Measurements from ENCODE around the gene EPG5. TPM values are rescaled to one million over a fixed set of nuclear protein-coding genes. Genes with fewer than 3 reads are reported as not detected.

Gene EPG5
- total and polyA plus RNA-seq, 3 experiments from 2014 or later, result 4.0 to 18.1 (median 17.7) TPM

DNA sequence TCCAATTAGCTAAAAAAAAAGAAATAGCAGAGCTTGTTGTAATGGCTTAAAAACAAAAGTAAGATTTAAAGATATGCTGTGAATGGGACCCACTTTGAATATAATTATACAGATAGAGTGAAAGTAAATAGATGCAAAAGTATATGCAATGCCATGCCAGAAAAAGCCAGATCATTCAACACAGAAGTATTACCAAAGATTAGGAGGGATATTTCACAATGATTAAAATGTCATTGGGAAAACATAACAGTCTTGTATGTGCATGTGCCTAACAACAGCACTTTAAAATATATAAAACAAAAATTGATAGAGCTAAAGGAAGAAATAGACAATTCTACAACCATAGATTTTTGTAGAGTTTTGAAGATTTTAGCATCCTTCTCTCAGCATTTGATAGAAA lies 161.6 kb downstream of the EPG5 start:
- H3K4me3 ChIP-seq (ENCODE audit: low read length), result no peak overlapping the region
- H3K9me3 ChIP-seq (ENCODE audit: low read length), result no peaks in the 10 kb centered on the region
- Mint-ChIP-seq H3K4me3 (no peak overlapping the region), H3K36me3 (peaks cover 0 to 53% (median 10%) of the 10 kb centered on the region in 3 donors), H3K27me3 (peaks cover 9 to 30% of the 10 kb centered on the region in 2 donors), H3K27ac (no peak overlapping the region), H3K9me3 (peaks cover 17 to 37% (median 31%) of the 10 kb centered on the region in 5 donors), H3K4me1 (peaks cover 15 to 18% (median 18%) of the 10 kb centered on the region in 3 donors)
- no peaks in the 10 kb centered on the region for H3K4me1 ChIP-seq (ENCODE audit: insufficient read depth, low read length)
- no peak for DNase-seq
- H3K36me3 ChIP-seq (ENCODE audit: insufficient read depth, low read length), result no peaks in the 10 kb centered on the region
- H3K27me3 ChIP-seq (ENCODE audit: insufficient read depth, low read length, poor library complexity, severe bottlenecking), result peaks cover 3% of the 10 kb centered on the region
- ChIA-PET POLR2A (no interaction called here), CTCF (interaction anchor here (0.7 kb wide), 1 partner anchor 25 kb away, joined by 3 read pairs; no protein-coding TSS in a partner anchor)
- H3K27ac ChIP-seq (ENCODE audit: low read depth, low read length), result no peak overlapping the region

DNA sequence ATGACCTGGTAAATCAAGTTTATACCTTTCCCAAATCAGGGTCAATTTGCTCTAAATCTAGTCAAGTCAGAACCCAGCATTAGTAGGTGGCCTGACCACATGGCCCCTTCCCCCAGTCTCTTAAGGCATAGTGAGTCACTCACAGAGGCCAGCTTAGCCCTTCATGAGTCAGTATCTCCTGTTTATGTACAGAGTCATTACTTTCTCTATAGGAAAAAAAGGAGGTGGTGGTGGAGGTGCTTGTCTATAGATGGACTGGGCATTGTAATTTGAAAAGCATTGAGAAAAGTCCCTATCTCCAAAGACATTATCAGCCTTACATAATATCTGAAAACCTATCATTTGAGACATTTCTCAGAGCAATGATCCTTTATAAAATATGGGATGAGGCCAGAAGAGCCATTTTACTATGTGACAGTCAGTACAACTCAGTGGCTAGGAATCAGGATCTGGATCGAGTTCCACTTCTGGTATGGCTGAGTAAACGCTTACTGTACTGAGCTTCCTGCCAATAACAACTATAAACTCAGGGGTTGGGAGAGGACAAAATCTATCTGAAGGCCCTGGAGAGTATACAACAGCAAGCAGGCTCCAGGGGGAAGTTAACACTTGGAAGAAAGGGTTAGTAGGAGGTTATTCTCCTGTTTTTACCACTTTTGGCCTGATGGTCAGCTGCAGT lies 164.2 kb downstream of the EPG5 start:
- Histone ChIP-seq H3K4me1 (ENCODE audit: insufficient read depth, low read length) (no peaks in the 10 kb centered on the region), H3K27me3 (ENCODE audit: insufficient read depth, low read length, poor library complexity, severe bottlenecking) (peaks cover 3% of the 10 kb centered on the region), H3K9me3 (ENCODE audit: low read length) (no peaks in the 10 kb centered on the region), H3K27ac (ENCODE audit: low read depth, low read length) (no peak overlapping the region), H3K36me3 (ENCODE audit: insufficient read depth, low read length) (no peaks in the 10 kb centered on the region), H3K4me3 (ENCODE audit: low read length) (no peak overlapping the region)
- Mint-ChIP-seq H3K4me3 (no peak overlapping the region), H3K9me3 (peaks cover 3 to 21% (median 17%) of the 10 kb centered on the region in 5 donors), H3K4me1 (no peaks in the 10 kb centered on the region), H3K27ac (no peak overlapping the region), H3K27me3 (peaks cover 8 to 30% of the 10 kb centered on the region in 2 donors), H3K36me3 (peaks cover 0 to 36% (median 10%) of the 10 kb centered on the region in 3 donors)
- CTCF ChIA-PET, result no interaction called here
- POLR2A ChIA-PET, result interaction anchor here (0.6 kb wide), 1 partner anchor 16 kb away, joined by 14 read pairs; no protein-coding TSS in a partner anchor
- no peak for DNase-seq

DNA sequence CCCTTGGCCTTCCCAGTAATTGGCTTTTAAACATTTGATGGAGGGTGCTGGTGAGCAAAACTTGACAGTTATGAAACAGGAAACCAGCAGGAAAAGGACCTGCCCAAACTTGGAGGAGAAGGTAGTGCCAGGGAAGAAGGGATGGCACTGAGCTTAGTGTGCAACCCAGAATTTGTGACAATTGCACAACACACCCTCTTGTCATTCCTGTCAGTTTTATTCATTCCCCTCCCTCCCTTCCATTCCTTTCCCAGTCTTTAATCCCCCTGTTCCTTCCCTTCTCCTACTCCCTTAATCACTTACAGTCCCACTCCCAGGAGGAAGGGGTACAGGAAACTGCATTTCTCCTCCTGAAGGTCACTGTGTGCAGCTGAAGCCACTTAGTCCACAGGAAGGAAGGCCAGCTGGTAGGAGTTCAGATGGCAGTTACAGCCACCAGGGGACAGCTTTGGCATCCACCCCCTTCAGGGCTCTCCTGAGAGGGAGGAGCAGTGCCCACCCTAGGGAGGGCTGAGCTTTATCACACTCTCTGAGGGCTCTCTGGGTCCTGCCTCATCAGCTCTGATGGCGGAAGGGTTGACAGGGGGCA lies 165.6 kb downstream of the EPG5 start:
- no peaks in the 10 kb centered on the region for H3K4me1 Mint-ChIP-seq
- no peaks in the 10 kb centered on the region for H3K4me1 ChIP-seq (ENCODE audit: insufficient read depth, low read length)
- peaks cover 9 to 34% of the 10 kb centered on the region in 2 donors for H3K27me3 Mint-ChIP-seq
- ChIA-PET POLR2A (no interaction called here), CTCF (no interaction called here)
- H3K9me3 Mint-ChIP-seq, result peaks cover 3 to 18% (median 17%) of the 10 kb centered on the region in 5 donors
- no peak overlapping the region for H3K27ac ChIP-seq (ENCODE audit: low read depth, low read length)
- peaks cover 0 to 33% (median 10%) of the 10 kb centered on the region in 3 donors for H3K36me3 Mint-ChIP-seq
- peaks cover 3% of the 10 kb centered on the region for H3K27me3 ChIP-seq (ENCODE audit: insufficient read depth, low read length, poor library complexity, severe bottlenecking)
- no peak overlapping the region for H3K27ac Mint-ChIP-seq
- H3K36me3 ChIP-seq (ENCODE audit: insufficient read depth, low read length), result no peaks in the 10 kb centered on the region
- no peak overlapping the region for H3K4me3 Mint-ChIP-seq
- no peaks in the 10 kb centered on the region for H3K9me3 ChIP-seq (ENCODE audit: low read length)
- DNase-seq, result no peak
- no peak overlapping the region for H3K4me3 ChIP-seq (ENCODE audit: low read length)

Other genes with a start within 250 kb of the EPG5 start
- 1 to 10 TPM; 2.3 to 3.6 TPM for gene SLC14A1, start 243.1 kb downstream of the EPG5 start, total RNA-seq
- 3.8 TPM for gene SLC14A1, start 243.1 kb downstream of the EPG5 start, polyA plus RNA-seq
- gene SIGLEC15, start 141.7 kb downstream of the EPG5 start, total RNA-seq, result not detected
- 0.07 TPM for gene SIGLEC15, start 141.7 kb downstream of the EPG5 start, polyA plus RNA-seq
- gene PSTPIP2, start 104.9 kb upstream of the EPG5 start, total RNA-seq, result 10 to 100 TPM; 24.9 to 25.3 TPM
- 11.0 TPM for gene PSTPIP2, start 104.9 kb upstream of the EPG5 start, polyA plus RNA-seq
- 100 to 1,000 TPM; 456 to 468 TPM for gene ATP5F1A, start 131.0 kb upstream of the EPG5 start, total RNA-seq
- 409 TPM for gene ATP5F1A, start 131.0 kb upstream of the EPG5 start, polyA plus RNA-seq
- 10 to 100 TPM; 52.5 to 53.3 TPM for gene HAUS1, start 137.1 kb upstream of the EPG5 start, total RNA-seq
- gene HAUS1, start 137.1 kb upstream of the EPG5 start, polyA plus RNA-seq, result 43.2 TPM

All from CD8-positive, alpha-beta memory T cell (primary cell).